ENCODE measurements around the gene NEDD4L.
"Not testable (repeated sequence)": the region's sequence is repeated elsewhere in the genome, so short reads cannot be mapped to it uniquely, and the experiment has no call there.

Gene NEDD4L

DNA sequence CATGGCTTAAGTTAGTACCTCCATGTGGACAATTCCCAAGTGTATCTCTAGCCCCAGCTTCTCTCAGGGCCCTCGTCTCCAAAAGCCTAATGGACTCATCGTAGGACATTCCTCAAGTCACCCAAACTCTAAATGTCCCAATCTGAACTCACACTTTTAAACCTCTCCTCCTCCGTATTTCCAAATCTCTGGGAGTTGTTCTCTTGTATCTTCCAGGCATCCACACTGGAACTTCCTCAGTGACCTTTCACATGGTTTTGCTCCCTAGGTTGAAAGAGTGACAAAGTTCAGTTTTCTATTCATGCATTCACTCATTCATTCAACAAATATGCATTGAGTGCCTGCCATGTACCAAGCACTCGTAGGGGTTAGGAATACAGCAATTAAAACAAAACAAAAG is 364.6 kb downstream of the NEDD4L start:
- no peak for DNase-seq

DNA sequence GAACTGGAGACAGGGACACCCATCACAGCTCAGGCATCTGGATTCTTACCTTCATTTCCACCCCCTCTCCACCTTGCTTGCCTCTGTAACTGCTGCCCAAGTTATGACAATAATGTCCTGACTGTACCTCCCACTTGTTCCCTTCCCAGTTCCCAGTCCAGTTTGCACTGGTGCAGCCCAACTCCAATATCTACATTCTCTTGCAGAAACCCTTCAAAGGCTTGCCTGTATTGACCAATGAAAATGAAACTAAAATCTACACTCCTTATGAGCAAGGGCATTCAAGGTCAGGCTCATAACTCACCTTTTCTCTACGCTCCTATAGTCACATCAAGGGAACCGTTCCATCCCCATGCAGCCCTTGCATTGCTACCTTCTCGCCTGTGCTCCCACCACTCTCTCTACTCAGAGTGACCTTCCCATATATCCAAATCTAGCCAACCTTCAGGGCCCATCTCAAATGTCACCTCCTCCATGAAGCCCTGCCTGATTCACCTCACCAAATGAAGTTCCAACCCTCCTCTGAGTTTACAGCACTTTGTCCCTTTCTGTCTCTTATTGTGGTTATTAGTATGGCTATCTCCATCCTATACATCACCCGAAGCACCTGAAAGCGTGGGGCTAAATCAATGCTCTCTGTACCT is 365.9 kb downstream of the NEDD4L start:
- no peak for DNase-seq

DNA sequence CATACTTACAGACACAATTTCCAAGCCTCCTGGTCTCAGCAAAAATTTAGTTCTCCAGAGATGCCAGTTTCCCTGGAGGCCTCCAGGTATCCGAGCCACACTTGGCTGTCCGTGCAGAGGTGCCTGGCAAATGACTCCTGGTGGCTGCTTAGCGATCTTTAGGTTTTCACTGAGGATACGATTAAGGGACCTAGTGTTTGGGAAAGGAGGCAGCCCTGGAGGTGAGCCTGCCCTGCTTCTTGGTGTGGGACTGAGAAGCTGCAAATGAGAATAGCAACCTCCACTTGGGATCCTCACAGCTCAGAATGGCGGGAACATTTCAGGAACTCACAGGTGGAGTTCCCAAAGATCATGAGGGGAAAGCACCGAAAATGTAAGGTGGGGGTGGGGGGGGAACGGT is 367.3 kb downstream of the NEDD4L start:
- DNase-seq: no peak

DNA sequence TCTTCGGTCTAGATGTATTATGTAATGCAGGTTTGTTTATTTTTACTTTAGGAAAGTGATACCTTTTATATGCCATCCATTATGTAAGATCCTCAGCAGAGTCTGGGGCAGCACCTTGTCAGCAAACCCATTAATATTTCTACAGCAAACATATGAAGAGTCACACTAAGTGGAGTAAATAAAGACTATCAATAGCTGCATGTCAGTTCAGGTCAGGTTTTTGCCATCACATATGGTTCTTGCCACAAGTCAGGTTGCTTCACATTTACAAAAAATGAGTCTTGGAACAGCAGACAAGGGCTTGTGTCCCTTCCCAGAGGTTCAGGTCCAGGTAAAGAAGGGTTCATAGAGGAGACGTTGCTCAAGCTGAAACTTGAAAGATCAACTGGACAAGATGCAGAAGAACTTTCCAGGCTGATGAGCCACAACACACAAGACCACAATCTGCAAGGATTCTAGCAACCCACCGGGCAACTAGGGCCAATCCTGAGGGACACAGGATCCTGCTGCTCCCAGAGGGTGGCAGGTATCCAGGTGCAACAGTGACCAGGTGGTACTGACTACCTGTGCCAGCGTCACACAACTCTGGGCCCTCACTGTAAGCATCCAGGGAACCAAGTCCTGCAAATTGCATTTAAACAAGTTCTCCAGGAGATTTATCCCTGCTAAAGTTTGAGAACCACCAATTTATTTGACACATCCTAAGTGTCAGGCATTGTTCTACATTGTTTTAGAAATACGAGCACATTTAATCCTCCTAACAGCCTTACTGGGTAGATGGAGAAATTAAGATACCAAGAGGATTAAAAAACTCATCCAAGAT is 369.0 kb downstream of the NEDD4L start:
- no peak for DNase-seq

DNA sequence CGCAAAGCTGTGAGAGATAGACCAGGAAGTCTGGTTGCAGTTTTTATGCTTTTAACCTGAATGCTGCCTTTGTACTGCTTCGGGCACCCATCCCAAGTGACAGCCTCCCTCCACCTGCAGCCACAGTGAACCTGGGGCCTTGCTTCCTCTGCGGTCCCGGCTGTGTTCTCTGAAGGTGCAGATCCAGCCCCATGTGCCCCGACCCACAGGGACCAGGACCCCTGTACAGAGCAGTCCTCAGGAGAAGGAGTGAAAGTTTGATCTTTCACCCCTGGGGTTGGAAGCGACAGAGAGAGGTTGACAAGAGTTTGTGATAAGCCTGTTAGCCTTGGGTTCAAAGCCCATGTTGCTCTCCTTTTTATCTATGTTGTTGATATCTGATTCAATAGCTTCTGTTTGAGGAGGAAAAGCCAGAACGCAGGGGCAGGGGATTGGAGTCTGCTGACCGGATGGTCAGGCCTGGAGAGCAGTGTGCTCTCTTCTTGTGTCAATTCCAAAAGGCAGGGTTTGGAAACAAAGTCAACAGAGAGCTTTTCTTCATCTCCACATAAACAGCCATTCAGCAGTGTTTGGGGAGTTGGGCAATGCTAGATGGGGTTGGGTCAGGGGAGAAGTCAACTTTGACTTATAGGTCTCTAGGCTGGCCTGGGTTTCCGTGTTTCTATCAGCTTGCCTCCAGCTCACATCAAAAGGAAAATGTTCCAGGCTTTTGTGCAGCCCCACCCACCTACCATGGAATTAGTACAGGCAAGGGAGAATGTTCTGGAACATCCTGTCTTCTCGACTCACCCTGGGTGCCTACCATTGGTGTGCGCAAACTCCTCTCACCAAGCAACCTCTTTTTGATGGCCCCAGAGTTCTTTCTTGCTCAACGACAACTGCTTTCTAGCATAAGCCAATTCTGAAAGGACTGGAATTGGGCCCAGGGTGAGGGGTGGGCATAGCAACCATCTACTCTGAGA is 369.9 kb downstream of the NEDD4L start:
- DNase-seq: no peak

DNA sequence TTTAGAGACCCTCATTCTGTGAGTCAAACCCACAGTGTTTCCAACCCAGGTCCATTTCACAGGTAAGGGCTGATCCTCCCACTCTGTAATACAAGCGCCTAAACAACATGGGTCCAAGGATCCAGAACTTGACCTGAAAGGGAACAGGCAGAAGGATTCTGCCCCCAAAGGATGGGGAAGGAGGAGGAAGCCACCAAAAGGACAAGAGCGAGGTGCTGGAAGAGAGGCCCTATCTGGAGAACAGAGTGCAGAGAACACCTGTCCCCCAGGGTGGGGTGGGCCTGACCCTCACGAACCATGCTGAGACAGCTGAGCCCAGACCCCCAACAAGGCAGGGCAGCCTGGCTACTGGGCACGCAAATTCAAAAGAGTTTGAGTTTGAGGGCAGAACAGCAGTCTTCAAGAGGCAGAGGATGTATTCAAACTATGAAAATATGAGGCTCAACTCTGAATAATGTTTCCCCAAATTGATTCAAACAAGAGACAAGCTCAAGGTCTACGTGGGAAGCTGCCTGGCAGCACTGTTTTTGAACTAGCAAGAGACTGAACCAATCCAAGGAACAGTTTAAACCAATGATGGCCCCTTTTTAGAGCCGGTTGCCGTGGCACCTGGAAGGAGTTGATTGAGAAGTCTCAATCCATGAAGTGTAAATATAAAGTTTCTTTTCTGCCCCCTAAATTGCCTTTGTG is 372.1 kb downstream of the NEDD4L start:
- no peak for DNase-seq

DNA sequence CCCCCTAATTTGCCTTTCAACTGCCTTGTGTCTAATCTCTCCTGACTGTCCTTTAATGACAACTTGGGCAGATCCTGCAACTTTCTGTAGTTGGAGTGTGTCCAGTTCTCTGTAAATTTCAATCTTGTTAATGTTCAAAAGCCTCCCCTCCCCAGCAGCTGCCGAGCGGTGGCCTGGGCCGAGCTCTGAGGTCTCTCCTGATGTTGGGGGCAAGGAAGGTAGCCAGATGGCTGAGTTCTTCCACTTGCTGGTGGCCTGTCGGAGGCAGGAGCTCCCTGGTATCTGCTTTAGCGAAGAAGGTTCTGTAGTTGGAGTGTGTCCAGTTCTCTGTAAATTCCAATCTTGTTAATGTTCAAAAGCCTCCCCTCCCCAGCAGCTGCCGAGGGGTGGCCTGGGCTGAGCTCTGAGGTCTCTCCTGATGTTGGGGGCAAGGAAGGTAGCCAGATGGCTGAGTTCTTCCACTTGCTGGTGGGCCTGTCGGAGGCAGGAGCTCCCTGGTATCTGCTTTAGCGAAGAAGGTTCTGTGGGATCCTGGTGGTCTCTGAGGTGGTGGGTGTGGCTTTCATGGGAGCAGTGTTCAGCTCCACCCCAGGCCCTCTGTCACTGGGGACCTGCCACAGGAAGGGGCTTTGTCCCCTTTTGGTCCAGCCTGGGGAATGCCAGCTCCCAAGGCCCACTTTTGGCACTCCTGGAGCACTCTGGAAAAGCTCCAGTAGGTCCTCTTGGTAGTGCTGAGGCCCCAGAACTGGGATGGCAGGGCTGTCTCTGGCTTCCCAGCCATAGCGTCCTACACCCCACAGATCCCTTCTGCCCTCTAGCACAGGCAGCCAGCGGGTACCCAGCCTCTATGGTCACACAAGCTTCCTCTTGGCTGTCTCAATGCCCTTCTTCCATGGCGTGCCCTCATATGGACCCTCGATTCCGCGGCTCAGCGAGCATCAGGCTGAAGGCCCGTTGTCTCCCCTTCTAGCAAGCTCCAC is 373.0 kb downstream of the NEDD4L start:
- DNase-seq: no peak

DNA sequence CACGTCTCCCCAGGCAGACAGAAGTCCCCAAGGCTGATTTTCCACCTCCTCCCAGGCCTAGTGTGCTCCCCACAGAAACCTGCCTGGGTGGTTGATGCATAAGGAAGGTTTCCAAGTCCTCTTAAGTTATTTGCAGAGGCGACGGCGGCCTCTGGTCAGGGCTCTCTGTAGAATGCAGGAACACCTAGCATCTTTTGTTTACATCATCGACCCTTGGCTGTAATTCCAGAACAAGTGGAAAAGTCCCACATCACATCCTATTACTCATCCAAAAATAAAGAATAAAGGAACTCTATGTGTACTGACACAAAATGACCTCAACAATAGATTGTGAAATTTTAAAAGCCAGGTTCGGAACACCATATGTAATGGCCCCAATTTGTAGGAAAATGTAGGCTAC is 373.7 kb downstream of the NEDD4L start:
- DNase-seq: no peak

DNA sequence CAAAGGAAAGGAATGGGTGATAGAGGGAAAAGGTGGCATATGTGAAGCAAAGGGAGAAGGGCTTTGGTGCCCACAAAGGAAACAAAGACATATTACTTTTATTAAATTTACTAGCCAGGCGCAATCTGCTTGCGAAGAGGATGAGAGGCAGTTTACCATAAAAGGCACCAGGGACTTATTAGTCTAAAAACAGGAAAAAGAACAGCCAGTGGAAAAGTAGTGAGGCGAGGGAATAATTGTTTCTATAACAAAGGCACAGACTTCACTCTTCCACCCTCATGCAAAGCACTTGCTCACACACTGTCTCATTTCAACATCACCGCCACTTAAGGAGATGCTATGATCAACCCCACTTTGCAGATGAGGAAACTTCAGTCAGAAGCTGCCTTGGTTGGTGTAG is 374.3 kb downstream of the NEDD4L start:
- DNase-seq: no peak

DNA sequence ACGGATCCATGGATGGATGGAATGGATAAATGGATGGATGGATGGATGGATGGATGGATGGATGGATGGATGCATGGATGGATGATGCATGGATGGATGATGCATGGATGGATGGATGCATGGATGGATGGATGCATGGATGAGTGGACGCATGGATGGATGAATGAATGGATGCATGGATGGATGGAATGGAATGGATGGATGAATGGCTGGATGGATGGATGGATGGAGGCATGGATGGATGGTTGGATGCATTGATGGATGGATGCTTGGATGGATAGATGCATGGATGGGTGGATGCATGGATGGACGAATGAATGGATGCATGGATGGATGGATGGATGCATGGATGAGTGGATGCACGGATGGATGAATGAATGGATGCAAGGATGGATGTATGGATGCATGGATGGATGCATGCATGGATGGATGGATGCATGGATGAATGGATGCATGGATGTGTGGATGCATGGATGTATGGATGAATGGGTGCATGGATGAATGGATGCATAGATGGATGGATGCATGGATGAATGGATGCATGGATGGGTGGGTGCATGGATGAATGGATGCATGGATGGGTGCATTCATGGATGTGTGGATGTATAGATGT is 375.7 kb downstream of the NEDD4L start:
- no peak for DNase-seq

DNA sequence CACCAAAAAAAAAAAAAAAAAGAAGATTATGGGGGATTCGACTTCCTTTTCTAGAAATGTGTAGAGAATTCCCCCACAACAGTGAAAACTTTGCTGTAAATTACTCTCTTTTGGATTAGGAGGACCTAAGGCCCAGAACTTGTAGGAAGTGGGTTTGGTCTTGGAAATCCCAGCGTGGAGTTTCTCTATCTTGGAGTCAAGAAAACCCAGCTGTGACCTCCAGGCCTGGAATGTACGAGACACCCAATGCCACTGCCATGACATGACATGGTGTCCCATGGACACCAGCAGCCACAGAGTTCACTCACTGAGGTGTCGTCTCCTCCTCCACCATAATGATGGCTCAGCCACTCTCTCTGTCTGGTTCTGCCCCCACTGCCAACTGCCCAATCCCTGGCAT is 382.6 kb downstream of the NEDD4L start:
- DNase-seq: no peak

DNA sequence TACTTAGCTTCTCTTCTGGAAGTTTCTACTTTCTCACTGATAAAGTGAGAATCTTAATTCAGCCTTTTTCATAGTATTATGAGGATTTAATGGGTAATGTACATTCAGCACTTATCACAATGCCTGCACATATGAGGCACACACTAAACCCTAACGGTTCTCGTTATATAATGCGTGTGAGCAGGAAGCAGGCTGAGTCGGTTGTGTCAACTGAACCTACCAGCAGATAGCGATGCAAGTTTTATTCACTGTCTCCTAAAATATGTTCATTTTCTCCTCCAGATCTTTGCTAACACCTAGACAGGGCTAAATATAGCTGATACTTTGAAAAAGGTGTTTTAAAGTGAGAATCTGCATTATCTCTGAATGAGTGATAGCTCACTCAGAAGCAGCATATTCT is 383.3 kb downstream of the NEDD4L start:
- no peak for DNase-seq

DNA sequence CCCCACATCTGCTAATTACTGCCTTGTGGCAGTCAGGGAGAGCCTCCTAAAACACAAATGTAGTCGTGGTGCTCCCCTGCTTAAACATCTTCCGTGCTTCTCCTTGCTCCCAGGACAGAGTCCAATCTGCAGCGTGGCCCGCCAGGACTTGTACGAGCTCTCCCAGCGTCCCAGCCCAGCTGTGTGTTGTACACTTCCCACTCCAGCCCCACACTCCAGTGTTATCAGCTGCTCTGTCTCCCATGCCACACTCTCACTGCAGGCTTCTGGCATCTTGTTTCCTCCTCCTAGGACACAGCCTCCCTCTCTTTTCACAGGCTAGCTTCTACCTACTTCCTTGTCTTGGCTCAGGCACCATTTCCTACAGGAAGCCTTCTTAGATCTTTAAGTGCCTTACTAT is 385.4 kb downstream of the NEDD4L start:
- DNase-seq: no peak

DNA sequence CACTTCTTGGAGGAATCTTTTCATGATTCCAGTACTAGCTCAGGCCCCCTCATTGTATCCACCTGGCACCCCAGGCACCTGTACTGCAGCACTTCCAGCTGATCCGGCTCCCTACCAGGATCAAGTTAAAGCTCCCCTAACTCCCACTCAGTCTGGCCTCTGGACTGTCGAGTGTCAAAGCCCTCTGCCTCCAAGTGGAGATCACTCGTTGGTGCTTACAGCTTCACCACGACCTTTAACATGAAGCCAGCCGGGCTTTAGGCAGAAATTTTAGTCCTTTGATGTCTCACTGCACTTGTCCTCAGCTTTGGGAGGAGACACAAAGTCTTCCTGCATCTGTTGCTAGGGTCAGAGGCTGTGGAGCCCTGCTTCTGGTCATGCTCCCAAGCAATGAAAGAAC is 387.2 kb downstream of the NEDD4L start:
- no peak for DNase-seq

DNA sequence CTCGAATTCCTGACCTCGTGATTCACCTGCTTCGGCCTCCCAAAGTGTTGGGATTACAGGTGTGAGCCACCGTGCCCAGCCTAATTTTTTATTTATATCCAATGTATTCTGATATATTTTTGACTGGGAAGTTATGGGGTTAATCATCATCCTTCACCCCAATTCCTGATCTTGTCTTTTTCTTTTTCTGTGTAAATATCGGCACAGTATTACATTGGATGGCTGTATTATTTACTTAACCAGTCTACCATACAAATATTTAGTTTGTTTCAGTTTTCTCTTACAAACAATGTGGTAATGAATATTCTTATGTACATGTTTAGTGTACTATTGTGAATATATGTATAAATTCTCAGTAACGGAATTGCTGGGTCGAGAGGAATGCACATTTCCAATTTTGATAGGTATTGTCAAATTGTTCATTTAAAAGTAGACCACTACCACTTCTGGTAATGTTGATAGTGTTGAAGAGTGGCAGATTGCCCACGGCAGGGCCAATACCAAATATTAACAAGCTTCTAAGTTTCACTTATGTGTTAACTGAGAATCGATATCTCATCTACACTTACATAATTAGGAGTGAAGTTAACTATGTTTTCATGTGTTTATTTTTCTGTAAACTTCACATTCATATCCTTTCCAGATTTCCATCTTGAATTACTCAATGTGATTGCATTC is 388.2 kb downstream of the NEDD4L start:
- DNase-seq: no peak

DNA sequence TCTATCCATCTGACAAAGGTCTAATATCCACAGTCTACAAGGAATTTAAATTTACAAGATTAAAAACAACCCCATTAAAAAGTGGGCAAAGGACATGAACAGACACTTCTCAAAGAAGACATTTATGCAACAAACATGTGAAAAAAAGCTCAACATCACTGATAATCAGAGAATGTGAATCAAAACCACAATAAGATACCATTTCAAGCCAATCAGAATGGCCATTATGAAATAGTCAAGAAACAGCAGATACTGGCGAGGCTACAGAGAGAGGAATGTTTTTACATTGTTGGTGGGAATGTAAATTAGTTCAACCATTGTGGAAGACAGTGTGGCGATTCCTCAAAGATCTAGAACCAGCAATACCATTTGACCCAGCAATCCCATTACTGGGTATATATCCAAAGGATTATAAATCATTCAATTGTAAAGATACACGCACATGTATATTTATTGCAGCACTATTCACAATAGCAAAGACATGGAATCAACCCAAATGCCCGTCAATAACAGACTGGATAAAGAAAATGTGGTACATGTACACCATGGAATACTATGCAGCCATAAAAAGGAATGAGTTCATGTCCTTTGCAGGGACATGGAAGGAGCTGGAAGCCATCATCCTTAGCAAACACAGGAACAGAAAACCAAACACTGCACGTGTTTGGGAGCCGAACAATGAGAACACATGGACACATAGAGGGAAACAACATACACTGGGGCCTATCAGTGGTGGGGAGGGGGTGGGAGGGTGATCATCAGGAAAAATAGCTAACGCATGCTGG is 391.4 kb downstream of the NEDD4L start:
- not testable (repeated sequence) for DNase-seq

DNA sequence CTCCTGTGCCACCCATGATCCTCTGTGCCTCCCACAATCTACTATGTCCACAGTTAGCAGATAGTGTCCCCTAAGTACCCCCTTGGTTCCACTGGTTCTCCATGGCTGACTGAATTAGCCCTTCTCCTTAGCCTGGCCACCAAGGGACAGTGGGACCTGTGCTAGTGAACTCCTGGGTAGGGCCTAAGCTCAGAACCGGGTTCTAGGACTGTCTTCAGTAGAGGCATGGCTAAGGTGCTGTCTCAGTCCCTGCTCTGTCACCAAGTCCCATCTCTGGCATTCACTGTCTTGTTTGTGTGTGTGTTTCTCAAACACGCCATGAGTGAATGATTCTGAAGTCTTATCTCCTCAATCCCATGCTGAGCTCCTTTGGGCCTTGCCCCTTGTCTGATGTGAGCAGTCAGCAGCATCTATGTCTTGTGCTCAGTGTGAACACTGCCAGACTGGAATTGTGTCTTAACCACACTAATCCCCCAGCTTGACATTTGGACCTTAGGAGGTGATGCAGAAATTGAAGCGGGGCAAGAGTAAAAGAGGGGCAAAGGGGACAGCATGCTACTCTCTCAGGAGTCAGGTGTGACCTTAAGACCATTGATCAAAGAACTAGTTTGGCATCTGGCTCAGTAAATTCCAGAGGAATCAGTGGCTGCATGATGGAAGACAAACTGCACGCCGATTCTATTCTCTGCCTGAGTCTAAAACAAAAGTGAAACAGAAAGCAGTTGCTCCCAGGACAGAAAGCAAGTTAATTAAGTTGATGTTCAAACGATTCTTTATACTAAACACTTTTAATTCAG is 394.3 kb downstream of the NEDD4L start:
- no peak for DNase-seq

DNA sequence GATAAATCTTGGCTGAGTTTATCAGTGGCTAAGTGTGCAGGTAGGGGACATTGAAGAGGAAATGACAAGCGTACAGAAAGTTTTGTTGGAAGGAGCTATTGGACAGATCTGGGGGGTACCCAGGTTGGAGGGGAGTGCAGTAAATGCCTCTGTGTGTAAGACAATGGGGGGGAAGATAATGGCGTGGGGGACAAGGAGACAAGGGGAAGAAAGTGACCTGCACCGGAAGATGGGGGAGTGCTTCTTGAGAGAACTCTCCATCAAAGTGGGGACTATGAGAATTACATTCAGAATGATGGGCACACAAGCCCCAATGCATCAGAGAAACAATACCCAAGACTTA is 394.9 kb downstream of the NEDD4L start:
- no peak for DNase-seq

DNA sequence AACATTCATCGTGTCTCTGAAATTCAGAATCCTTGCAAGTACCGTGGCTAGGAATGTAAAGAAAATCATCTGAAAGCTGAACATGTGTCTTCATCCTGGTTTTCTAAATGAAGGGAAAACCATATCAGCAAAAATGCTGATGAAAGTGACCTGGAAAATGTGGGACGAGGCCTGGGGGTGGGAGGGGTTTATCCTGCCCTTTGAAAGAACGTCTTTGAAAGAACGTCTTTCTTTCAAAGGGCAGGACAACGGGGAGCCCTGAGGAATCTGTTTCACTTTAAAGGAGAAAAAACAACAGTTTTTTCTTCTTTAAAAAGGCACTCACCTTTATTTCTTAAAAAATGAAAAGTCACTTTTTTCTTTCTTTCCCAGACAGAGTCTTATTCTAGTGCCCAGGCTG is 399.6 kb downstream of the NEDD4L start:
- DNase-seq: no peak
